ENCODE results near the gene NRGN.

DNA sequence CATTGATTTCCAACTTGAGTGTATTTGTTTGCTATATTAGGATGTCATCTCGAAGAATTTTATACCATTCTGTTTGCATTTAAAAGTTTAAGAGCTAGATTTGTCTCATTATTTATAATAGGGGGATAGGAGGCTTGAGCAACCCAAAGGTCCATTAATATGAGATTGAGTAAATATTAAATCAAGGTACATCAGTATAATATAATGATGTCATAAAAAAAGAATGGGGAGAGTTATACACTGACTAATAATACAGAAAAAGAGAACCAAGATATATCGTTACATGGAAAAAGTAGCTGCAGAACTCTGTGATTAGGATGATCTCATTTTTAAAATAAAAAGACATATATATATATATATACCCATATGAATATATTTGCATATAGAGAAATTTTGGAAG, 46.6 kb upstream of the NRGN start:
- TF ChIP-seq, protein P1, sequence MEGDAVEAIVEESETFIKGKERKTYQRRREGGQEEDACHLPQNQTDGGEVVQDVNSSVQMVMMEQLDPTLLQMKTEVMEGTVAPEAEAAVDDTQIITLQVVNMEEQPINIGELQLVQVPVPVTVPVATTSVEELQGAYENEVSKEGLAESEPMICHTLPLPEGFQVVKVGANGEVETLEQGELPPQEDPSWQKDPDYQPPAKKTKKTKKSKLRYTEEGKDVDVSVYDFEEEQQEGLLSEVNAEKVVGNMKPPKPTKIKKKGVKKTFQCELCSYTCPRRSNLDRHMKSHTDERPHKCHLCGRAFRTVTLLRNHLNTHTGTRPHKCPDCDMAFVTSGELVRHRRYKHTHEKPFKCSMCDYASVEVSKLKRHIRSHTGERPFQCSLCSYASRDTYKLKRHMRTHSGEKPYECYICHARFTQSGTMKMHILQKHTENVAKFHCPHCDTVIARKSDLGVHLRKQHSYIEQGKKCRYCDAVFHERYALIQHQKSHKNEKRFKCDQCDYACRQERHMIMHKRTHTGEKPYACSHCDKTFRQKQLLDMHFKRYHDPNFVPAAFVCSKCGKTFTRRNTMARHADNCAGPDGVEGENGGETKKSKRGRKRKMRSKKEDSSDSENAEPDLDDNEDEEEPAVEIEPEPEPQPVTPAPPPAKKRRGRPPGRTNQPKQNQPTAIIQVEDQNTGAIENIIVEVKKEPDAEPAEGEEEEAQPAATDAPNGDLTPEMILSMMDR (IDR thresholded peaks at IDR 0.05; ENCODE audit: low read depth, low read length, missing input control) = no peak
- no peak for TF ChIP-seq HNF4G (IDR thresholded peaks at IDR 0.05)
- no peak for TF ChIP-seq YY1 (IDR thresholded peaks at IDR 0.05)
- TF ChIP-seq, protein P2, sequence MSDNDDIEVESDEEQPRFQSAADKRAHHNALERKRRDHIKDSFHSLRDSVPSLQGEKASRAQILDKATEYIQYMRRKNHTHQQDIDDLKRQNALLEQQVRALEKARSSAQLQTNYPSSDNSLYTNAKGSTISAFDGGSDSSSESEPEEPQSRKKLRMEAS (IDR thresholded peaks at IDR 0.05) = no peak
- TF ChIP-seq SP1 (IDR thresholded peaks at IDR 0.05) = no peak
- TF ChIP-seq REST (IDR thresholded peaks at IDR 0.05) = no peak
- TF ChIP-seq RAD21 (IDR thresholded peaks at IDR 0.05) = no peak
- no peak for TF ChIP-seq EGR1 (IDR thresholded peaks at IDR 0.05; ENCODE audit: low read depth in 2 of 2)

Measured in liver (tissue), 3 donors.